Measurements from ENCODE around the gene PTPRE. TPM values are rescaled to one million over a fixed set of nuclear protein-coding genes. Genes with fewer than 3 reads are reported as not detected.

PTPRE gene
- total RNA-seq, 4 donors from 2014 or later, result 17.4 to 23.0 (median 20.1) TPM

DNA sequence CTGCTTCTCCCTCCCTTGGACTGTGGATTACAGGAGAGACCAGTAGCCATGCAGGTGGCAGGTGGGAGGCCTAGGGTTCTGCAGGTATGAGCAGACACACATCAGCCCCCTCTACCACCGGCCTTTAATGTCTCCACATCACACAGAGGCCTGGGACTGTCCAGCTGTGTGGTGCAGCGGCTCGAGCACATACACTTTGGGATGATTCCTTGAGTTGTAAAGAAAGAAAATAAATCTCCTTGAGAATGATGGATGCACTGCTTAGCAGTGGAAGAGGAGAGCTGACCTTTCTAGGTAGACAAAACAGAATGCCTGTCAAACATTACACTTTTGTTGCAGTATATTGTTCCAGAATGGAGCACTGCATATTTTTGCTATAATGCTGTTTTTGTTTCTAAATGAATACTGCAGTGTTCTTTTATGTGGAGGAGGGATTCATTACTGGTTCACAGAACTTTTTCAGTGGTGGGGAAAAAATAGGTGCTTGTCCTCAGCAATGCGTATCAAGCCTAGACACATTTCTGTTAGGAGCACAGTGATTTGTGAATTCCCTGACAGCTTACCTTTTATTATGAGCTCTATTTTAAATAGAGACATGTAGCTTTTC lies 66.0 kb downstream of the PTPRE start:
- intact Hi-C loops (cut with DNase I; ENCODE audit: low total_unique reads), result no loop called here
- DNase-seq (ENCODE audit: low spot score in 2 of 2), result peak in 1 of 2 donors; percentile 21
- TF ChIP-seq, protein P1, sequence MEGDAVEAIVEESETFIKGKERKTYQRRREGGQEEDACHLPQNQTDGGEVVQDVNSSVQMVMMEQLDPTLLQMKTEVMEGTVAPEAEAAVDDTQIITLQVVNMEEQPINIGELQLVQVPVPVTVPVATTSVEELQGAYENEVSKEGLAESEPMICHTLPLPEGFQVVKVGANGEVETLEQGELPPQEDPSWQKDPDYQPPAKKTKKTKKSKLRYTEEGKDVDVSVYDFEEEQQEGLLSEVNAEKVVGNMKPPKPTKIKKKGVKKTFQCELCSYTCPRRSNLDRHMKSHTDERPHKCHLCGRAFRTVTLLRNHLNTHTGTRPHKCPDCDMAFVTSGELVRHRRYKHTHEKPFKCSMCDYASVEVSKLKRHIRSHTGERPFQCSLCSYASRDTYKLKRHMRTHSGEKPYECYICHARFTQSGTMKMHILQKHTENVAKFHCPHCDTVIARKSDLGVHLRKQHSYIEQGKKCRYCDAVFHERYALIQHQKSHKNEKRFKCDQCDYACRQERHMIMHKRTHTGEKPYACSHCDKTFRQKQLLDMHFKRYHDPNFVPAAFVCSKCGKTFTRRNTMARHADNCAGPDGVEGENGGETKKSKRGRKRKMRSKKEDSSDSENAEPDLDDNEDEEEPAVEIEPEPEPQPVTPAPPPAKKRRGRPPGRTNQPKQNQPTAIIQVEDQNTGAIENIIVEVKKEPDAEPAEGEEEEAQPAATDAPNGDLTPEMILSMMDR (IDR thresholded peaks at IDR 0.05), result no peak
- TF ChIP-seq POLR2A (IDR thresholded peaks at IDR 0.05), result no peak
- no peak overlapping the region for H3K4me3 ChIP-seq (ENCODE audit: low read depth, poor library complexity, severe bottlenecking)
- 78 to 79% methylated on average over 4 of the region's 4 CpGs for WGBS, 2 donors

DNA sequence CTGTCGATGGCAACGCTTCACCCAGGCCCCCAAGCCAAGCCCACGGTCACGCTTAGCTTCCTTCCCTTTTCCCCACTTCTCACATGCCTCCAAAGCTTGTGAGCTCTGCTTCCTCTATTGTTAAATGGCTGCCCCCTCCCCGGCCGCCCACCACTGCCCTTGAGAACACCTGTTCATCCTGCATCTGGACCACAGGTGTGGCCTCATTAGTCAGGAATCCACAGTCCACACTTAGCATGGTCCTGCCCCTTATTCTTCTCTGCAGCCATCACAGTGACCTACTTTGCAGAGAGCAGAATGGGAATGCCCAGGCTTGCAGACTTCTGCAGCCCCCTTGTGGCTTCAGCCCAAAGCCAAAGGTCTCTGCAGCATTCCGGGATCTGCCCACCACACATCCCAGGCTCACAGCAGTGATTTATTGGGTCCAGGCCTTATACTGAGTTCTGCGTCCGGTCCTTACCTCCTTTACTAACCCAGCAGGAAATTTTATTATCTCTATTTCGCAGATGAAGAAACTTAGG lies 66.9 kb downstream of the PTPRE start:
- DNase-seq (ENCODE audit: low spot score in 2 of 2), result peak in 1 of 2 donors; percentile 76
- TF ChIP-seq POLR2A (IDR thresholded peaks at IDR 0.05), result no peak
- TF ChIP-seq, protein P1 (IDR thresholded peaks at IDR 0.05), result no peak
- 56 to 65% methylated on average over 10 of the region's 10 CpGs for WGBS, 2 donors
- H3K4me3 ChIP-seq (ENCODE audit: low read depth, poor library complexity, severe bottlenecking), result no peak overlapping the region
- intact Hi-C loops (cut with DNase I; ENCODE audit: low total_unique reads), result no loop called here

DNA sequence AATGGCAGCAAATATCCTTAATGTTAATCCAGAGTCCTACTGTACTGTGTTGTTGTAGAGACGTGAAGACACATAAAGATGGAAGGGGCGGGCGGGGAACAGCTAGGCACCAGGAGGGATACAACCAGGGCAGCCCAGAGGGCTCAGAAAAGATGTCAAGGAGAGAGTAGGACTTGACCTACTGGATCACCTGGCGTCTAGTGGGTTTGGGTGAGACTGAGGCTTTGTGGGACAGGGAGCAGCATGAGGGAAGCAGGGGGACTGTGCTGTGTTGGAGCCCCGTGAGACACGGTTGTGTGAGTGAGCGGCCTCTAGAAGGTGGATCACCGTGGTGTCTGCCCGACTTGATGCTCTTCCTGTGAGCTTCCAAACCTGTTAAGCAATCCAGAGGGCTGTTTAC lies 68.0 kb downstream of the PTPRE start:
- intact Hi-C loops (cut with DNase I; ENCODE audit: low total_unique reads), result no loop called here
- 90% methylated on average over 9 of the region's 9 CpGs for WGBS, 2 donors

DNA sequence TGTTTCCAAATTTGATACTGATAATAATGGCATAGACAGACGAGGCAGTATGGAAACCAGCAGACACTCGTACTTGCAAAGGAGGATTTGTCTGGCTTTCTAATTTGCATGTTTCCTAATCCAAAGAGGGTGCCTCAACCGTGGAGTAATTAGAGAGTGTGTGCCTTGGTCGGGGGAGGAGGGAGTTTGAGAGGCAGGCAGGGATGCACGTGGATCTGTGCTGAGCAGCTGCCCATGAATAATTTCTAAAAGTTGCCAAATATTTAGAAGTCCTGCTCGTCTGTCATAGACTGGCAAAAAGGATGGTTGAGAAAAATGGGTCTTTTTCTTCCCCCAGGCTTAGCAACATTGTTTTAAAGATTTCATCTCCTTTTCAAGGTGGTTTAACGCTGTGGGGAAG lies 69.4 kb downstream of the PTPRE start:
- no peak overlapping the region for H3K4me3 ChIP-seq (ENCODE audit: low read depth, poor library complexity, severe bottlenecking)
- TF ChIP-seq, protein P1 (IDR thresholded peaks at IDR 0.05), result no peak
- TF ChIP-seq POLR2A (IDR thresholded peaks at IDR 0.05), result no peak
- intact Hi-C loops (cut with DNase I; ENCODE audit: low total_unique reads), result no loop called here
- DNase-seq (ENCODE audit: low spot score in 2 of 2), result no peak
- 29 to 30% methylated on average over 7 of the region's 7 CpGs for WGBS, 2 donors

More for the DNA sequence above, 68.0 kb downstream of the PTPRE start:
- DNase-seq (ENCODE audit: low spot score in 2 of 2), result peak in 1 of 2 donors; percentile 69
- no peak overlapping the region for H3K4me3 ChIP-seq (ENCODE audit: low read depth, poor library complexity, severe bottlenecking)
- TF ChIP-seq, protein P1 (IDR thresholded peaks at IDR 0.05), result no peak
- TF ChIP-seq POLR2A (IDR thresholded peaks at IDR 0.05), result no peak

DNA sequence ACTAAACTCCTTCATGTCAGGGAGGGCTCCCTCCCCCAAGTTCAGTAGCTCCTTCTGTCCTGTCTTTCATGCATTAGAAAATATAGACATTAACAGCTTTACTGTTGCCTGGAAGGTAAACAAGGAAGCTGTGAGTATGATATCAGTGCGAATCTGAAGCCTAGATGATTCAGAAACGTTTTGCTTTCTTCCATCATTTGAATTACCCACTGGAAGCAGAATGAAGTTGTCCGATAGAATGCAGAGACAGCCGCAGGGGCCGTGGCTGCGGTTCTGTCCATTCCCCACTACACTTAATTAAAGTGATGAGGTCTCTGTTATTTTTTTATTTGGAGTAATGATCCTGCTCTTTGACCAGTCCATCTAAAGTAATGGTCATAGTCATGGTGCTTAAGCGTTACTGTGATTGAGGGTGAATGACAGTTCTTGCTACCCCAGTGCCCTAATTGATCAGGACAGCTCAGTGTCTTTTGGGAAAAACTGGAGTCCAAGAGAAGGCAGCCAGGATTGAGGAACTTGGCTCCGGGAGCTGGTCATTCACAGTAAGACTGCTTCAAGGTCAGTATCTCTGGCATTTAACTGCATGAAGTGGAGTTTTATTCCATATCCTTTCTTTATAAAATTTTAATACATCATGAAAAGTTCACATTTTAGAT lies 69.9 kb downstream of the PTPRE start:
- peak in 1 of 2 donors; percentile 50 for DNase-seq (ENCODE audit: low spot score in 2 of 2)
- TF ChIP-seq, protein P1 (IDR thresholded peaks at IDR 0.05), result no peak
- no peak for TF ChIP-seq POLR2A (IDR thresholded peaks at IDR 0.05)
- intact Hi-C loops (cut with DNase I; ENCODE audit: low total_unique reads), result no loop called here
- WGBS, 2 donors, result 51 to 56% methylated on average over 8 of the region's 8 CpGs
- no peak overlapping the region for H3K4me3 ChIP-seq (ENCODE audit: low read depth, poor library complexity, severe bottlenecking)

Data from lower leg skin (tissue), 4 donors.